GM18502 (cell line): ENCODE results near the gene FAM81B.

Experiments used
- ATAC-seq: cut with Tn5 transposase; IDR thresholded peaks from one replicate; pipeline ENCODE4 v1.9.1; 2021; ENCODE audit warnings: mild to moderate bottlenecking; ENCODE audit not compliant: unreplicated experiment, poor library complexity

Gene FAM81B

DNA sequence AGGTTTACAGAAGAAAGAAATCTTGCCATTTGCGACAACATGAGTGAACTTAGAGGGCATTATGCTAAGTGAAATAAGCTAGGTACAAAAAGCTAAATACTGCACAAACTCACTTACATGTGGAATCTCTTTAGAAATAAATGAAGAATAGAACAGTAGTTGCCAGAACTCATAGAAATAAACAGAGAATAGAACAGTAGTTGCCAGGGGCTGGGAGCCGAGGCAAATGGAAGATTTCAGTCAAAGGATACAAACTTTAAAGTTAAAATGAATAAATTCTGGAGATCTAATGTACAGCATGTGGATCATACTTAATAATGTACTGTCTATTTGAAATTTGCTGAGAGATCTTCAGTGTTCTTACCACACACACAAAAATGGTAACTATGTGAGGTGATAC is 63.4 kb downstream of the FAM81B start:
- ATAC-seq: no peak

DNA sequence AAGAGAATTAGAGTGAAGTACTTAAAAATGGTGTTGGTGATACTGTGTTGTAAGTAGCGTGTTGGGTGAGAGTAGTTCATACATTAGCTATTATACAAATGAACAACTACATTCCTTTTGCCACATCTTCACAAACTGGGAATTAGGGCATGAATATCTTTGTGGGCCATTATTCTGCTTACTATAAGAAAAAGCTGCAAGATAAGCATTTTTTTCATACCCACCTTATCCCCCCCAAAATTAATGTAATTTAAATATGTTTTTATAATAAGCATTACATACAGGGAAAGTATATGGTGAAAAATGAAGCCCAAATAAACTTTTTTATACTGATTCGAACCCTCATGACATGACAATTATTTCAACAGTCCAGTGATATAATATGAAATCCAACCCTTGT is 69.5 kb downstream of the FAM81B start:
- no peak for ATAC-seq

DNA sequence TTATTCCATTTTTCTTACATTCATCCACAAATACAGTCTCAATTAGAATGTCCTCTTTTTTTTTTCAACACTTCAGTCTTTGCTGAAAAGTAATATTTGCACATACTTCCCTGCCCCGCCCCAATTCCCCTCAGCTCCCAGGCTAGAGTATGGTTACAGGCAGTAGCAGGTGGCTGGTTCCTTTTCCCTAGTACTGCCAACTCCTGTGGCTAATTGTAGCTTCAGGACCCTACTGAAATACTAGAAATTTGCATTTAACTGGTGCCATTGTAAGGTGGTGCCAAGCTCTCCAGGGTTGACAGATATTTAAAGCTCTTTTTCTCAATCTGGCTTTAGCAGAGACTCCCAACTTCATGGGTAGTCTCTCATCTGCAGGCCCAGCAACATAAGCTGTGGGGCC is 80.3 kb downstream of the FAM81B start:
- no peak for ATAC-seq

DNA sequence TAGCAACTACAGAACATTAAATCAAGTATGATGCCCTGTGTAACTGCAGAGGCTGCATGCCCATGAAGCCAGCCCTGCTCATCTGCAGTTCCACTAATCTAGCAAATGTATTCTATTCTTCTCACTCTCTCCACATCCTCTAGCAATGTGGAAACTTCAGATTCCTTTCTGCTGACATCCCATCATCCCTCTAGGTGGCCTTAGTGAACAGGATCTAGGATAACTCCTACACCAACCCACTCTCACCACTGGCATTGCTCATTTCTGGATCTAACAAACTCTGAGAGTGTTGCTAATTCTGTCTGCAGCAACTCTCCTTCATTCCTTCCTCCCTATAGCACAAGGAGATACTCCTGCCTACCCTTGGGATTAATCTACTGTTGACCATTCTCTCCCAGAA is 80.8 kb downstream of the FAM81B start:
- ATAC-seq: no peak

DNA sequence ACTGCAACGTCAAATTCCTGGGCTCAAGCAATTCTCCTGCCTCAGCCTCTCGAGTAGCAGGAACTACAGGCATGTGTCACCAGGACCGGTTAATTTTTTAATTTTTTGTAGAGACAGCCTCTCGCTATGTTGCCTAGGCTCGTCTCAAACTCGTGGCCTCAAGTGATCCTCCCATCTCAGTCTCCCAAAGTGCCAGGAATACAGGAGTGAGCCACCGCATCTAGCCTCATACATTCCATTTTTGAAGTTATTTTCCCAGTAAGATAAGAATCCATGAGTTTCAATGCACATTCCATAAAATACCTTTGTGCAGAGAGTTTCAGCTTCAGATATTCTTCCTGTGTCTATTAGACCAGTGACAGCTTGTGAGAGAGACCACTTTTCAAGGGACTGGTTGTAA is 93.3 kb downstream of the FAM81B start:
- no peak for ATAC-seq

DNA sequence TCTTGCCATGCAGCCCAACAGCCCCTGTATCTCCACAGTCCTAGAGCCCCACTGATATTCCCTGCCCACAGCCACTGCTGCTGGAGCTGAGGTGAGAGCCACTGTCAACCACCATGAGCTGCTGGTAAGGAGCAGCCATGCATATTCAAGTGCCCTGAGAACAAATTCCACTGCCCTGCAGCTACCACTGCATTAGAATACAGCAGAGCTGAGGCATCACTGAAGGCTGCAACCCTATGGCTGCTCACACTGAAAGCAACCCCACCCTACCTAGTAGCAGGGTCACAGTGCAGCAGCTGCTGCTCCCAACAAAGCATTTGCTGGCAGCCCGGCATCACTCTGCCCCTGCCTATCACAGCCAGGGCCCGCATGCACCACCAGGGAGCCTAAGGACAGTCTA is 95.0 kb downstream of the FAM81B start:
- no peak for ATAC-seq

DNA sequence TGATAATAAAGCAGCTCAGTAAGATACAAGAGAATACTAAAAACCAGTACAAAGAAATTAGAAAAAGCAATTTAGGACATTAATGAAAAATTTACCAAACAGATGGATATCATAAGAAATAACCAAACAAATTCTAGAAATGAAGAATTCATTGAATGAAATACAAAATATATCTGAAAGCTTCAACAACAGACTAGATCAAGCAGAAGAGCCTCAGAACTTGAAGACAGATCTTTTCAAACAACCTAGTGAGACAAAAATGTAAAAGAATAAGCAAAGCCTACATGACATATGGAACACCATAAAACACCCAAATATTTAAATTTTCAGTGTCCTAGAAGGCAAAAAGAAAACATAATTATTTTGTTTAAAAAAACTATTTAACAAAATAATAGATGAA is 96.7 kb downstream of the FAM81B start:
- no peak for ATAC-seq
